HL-60 (cell line): ENCODE results near the gene CTIF.
A peak's percentile ranks its signal among the peaks of the same experiment; 100 is the strongest.

Experiments
- DNase-seq, 2 experiments: peaks; one replicate each; pipeline ENCODE4 v3.0.0-alpha.2; 2010 to 2020; ENCODE audit warnings: low read depth in 1 of 2, low spot score in 1 of 2
- H3K27ac ChIP-seq: fragments of 250-450 bp; sonication (Bioruptor Pico); replicated peaks from 2 replicates; pipeline ENCODE4 v1.5.1; 2020; ENCODE audit warnings: mild to moderate bottlenecking, moderate library complexity
- H3K27me3 ChIP-seq: fragments of 250-450 bp; sonication (Bioruptor Pico); 2 replicates; pipeline ENCODE4 v1.5.1; 2021; ENCODE audit warnings: mild to moderate bottlenecking, moderate library complexity; ENCODE audit not compliant: insufficient read depth, poor library complexity, severe bottlenecking
- H3K4me3 ChIP-seq: replicated peaks from 2 replicates; pipeline ENCODE4 v1.5.1; 2011; ENCODE audit warnings: mild to moderate bottlenecking, control low read depth, low read length; ENCODE audit not compliant: insufficient read depth
- CTCF ChIP-seq: IDR thresholded peaks from one replicate; pipeline ENCODE4 v1.5.1; 2011; ENCODE audit warnings: low read length, control low read depth, inconsistent platforms; ENCODE audit not compliant: insufficient read depth
- GABPA ChIP-seq: IDR thresholded peaks from 2 replicates; pipeline ENCODE4 v1.6.1; 2012; ENCODE audit warnings: low read depth
- POLR2AphosphoS5 ChIP-seq: IDR thresholded peaks from 2 replicates; pipeline ENCODE4 v1.6.1; 2012; ENCODE audit warnings: low read depth
- SPI1 ChIP-seq: IDR thresholded peaks from 2 replicates; pipeline ENCODE4 v1.6.1; 2012; ENCODE audit warnings: low read depth, mild to moderate bottlenecking, borderline replicate concordance
- TF ChIP-seq, protein P1 (sequence below): IDR thresholded peaks from 2 replicates; pipeline ENCODE4 v1.6.1; 2012; ENCODE audit warnings: low read depth; ENCODE audit not compliant: insufficient replicate concordance

CTIF gene

GRCh38 chr18:48571639-48572384 lies 33.0 kb downstream of the CTIF start:
- TF ChIP-seq SPI1, result no peak; the same call in 1 of the 2 replicates
- TF ChIP-seq POLR2AphosphoS5, result no peak
- TF ChIP-seq GABPA, result no peak
- DNase-seq, result peak in 1 of 2 experiments; percentile 18
- Histone ChIP-seq H3K27ac (no peak overlapping the region), H3K27me3 (no peaks in the 10 kb centered on the region), H3K4me3 (no peak overlapping the region)

- no peak overlapping the region for H3K27ac ChIP-seq
- TF ChIP-seq SPI1, result no peak
- TF ChIP-seq GABPA, result no peak
- TF ChIP-seq, protein P1, sequence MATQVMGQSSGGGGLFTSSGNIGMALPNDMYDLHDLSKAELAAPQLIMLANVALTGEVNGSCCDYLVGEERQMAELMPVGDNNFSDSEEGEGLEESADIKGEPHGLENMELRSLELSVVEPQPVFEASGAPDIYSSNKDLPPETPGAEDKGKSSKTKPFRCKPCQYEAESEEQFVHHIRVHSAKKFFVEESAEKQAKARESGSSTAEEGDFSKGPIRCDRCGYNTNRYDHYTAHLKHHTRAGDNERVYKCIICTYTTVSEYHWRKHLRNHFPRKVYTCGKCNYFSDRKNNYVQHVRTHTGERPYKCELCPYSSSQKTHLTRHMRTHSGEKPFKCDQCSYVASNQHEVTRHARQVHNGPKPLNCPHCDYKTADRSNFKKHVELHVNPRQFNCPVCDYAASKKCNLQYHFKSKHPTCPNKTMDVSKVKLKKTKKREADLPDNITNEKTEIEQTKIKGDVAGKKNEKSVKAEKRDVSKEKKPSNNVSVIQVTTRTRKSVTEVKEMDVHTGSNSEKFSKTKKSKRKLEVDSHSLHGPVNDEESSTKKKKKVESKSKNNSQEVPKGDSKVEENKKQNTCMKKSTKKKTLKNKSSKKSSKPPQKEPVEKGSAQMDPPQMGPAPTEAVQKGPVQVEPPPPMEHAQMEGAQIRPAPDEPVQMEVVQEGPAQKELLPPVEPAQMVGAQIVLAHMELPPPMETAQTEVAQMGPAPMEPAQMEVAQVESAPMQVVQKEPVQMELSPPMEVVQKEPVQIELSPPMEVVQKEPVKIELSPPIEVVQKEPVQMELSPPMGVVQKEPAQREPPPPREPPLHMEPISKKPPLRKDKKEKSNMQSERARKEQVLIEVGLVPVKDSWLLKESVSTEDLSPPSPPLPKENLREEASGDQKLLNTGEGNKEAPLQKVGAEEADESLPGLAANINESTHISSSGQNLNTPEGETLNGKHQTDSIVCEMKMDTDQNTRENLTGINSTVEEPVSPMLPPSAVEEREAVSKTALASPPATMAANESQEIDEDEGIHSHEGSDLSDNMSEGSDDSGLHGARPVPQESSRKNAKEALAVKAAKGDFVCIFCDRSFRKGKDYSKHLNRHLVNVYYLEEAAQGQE, result no peak
- no peak for TF ChIP-seq CTCF
- no peak for TF ChIP-seq POLR2AphosphoS5
- DNase-seq, result no peak
- no peaks in the 10 kb centered on the region for H3K27me3 ChIP-seq
- no peak overlapping the region for H3K4me3 ChIP-seq
Measured at GRCh38 chr18:48572402-48573126, 33.7 kb downstream of the CTIF start.

GRCh38 chr18:48573632-48574283 lies 34.9 kb downstream of the CTIF start:
- Histone ChIP-seq H3K4me3 (no peak overlapping the region), H3K27me3 (no peaks in the 10 kb centered on the region), H3K27ac (no peak overlapping the region)
- TF ChIP-seq, protein P1, result no peak
- TF ChIP-seq GABPA (no peak), SPI1 (no peak), CTCF (no peak), POLR2AphosphoS5 (no peak)
- DNase-seq, result no peak
